ENCODE data around the gene BPIFA1. TPM values are rescaled to one million over a fixed set of nuclear protein-coding genes. Genes with fewer than 3 reads are reported as not detected.

The BPIFA1 gene
- total RNA-seq, 1 experiment from 2014 or later: not detected

DNA sequence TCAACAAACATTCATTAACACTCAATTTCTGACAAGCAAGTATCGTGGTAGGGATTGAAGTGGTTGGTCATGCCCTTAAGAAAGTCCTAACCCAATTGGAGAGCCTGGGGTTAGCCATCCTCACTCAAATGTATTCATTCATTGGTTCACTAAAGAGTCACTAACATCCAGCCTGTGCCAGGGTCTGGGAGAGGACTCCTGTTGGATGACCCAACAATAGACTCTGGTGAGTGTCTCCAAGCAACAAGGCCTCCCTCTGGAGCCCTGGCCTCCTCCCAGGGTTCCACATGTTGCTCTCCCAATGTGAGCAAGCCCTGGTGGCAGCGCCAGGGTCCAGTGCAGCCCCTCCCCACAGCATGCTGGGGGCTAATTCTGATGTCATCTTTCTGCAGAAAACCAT is 18.7 kb upstream of the BPIFA1 start, which contains the start of gene BPIFA3:
TSS of gene BPIFA3 (plus strand) at position 301 of the 400 bp plus-strand sequence. CDS start 185 bp downstream, outside the sequence.
- Histone ChIP-seq H2AFZ (ENCODE audit: low read length) (no peak within 1 kb of the TSS), H3F3A (ENCODE audit: low read length, unreplicated experiment) (no peaks in the 10 kb centered on the region), H3K79me2 (ENCODE audit: low read length) (no peaks in the 10 kb centered on the region), H3K9me2 (replicated peaks; ENCODE audit: low read length) (no peaks in the 10 kb centered on the region), H3K27ac (ENCODE audit: low read length) (no peak within 1 kb of the TSS), H4K20me1 (ENCODE audit: low read length) (no peaks in the 10 kb centered on the region), H3K4me3 (ENCODE audit: low read length) (no peak within 1 kb of the TSS), H3K4me2 (ENCODE audit: low read length) (no peak within 1 kb of the TSS), H3K9ac (ENCODE audit: low read length) (no peak within 1 kb of the TSS), H3K36me3 (ENCODE audit: low read depth, low read length) (no peaks in the 10 kb centered on the region), H3K9me3 (ENCODE audit: low read length) (no peaks in the 10 kb centered on the region), H3K27me3 (ENCODE audit: low read length) (peaks cover 76% of the 10 kb centered on the region), H3K4me1 (ENCODE audit: insufficient read depth, low read length) (no peaks in the 10 kb centered on the region)
- intact Hi-C loops (cut with micrococcal nuclease): no loop called here
- TF ChIP-seq, protein P1, sequence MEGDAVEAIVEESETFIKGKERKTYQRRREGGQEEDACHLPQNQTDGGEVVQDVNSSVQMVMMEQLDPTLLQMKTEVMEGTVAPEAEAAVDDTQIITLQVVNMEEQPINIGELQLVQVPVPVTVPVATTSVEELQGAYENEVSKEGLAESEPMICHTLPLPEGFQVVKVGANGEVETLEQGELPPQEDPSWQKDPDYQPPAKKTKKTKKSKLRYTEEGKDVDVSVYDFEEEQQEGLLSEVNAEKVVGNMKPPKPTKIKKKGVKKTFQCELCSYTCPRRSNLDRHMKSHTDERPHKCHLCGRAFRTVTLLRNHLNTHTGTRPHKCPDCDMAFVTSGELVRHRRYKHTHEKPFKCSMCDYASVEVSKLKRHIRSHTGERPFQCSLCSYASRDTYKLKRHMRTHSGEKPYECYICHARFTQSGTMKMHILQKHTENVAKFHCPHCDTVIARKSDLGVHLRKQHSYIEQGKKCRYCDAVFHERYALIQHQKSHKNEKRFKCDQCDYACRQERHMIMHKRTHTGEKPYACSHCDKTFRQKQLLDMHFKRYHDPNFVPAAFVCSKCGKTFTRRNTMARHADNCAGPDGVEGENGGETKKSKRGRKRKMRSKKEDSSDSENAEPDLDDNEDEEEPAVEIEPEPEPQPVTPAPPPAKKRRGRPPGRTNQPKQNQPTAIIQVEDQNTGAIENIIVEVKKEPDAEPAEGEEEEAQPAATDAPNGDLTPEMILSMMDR (conservative IDR thresholded peaks at IDR 0.05; ENCODE audit: low read depth, low read length): no peak
- no peak for TF ChIP-seq EZH2 (IDR thresholded peaks at IDR 0.05; ENCODE audit: low read length, unreplicated experiment)
- ATAC-seq: no peak
- no peak for DNase-seq
- POLR2A ChIA-PET (ENCODE audit: unreplicated experiment): no interaction called here
- CTCF ChIA-PET: no interaction called here
- no TSS peak for BruUV-seq (replicated peaks)

DNA sequence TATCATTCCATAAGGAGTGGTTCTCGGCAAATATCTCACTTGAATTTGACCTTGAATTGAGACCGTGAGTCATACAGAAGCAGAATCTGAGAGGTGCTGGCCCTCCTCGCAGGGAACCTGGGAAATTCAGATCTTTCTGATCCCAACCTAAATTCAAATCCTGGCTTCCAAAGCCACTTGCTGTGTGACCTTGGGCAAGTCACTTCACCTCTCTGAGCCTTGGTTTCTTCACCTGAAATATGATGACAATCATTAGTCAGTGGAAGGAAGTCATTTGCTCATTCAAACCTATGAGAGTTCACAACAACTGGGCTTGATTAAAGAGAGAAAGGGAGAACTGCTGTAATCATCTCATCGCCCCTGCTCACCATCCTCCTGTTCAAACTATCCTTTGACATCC is 11.4 kb upstream of the BPIFA1 start:
- DNase-seq: no peak
- Histone ChIP-seq H2AFZ (ENCODE audit: low read length) (no peak overlapping the region), H3K27ac (ENCODE audit: low read length) (no peak overlapping the region), H3K36me3 (ENCODE audit: low read depth, low read length) (no peaks in the 10 kb centered on the region), H3K4me2 (ENCODE audit: low read length) (no peak overlapping the region), H3K9me3 (ENCODE audit: low read length) (no peaks in the 10 kb centered on the region), H3K27me3 (ENCODE audit: low read length) (peaks cover 72% of the 10 kb centered on the region), H3K4me3 (ENCODE audit: low read length) (no peak overlapping the region), H3K79me2 (ENCODE audit: low read length) (no peaks in the 10 kb centered on the region), H3F3A (ENCODE audit: low read length, unreplicated experiment) (no peaks in the 10 kb centered on the region), H3K9ac (ENCODE audit: low read length) (no peak overlapping the region), H3K9me2 (replicated peaks; ENCODE audit: low read length) (no peaks in the 10 kb centered on the region), H3K4me1 (ENCODE audit: insufficient read depth, low read length) (no peaks in the 10 kb centered on the region), H4K20me1 (ENCODE audit: low read length) (no peaks in the 10 kb centered on the region)
- intact Hi-C loops (cut with micrococcal nuclease): no loop called here
- no peak for ATAC-seq
- TF ChIP-seq, protein P1 (conservative IDR thresholded peaks at IDR 0.05; ENCODE audit: low read depth, low read length): no peak
- no peak for TF ChIP-seq EZH2 (IDR thresholded peaks at IDR 0.05; ENCODE audit: low read length, unreplicated experiment)
- no peak for TF ChIP-seq EZH2phosphoT487 (IDR thresholded peaks at IDR 0.05; ENCODE audit: borderline replicate concordance, low read length)
- ChIA-PET CTCF (no interaction called here), POLR2A (ENCODE audit: unreplicated experiment) (no interaction called here)
- BruUV-seq (replicated peaks): no TSS peak

- no TSS peak for BruUV-seq (replicated peaks)
- ChIA-PET POLR2A (ENCODE audit: unreplicated experiment) (no interaction called here), CTCF (no interaction called here)
- no peaks in the 10 kb centered on the region for H3F3A ChIP-seq (ENCODE audit: low read length, unreplicated experiment)
- H3K27me3 ChIP-seq (ENCODE audit: low read length): peaks cover 60% of the 10 kb centered on the region
- H3K9ac ChIP-seq (ENCODE audit: low read length): no peak overlapping the region
- no peak for ATAC-seq
- H2AFZ ChIP-seq (ENCODE audit: low read length): no peak overlapping the region
- no peak for TF ChIP-seq EZH2 (IDR thresholded peaks at IDR 0.05; ENCODE audit: low read length, unreplicated experiment)
- DNase-seq: no peak
- no peaks in the 10 kb centered on the region for H3K79me2 ChIP-seq (ENCODE audit: low read length)
- H3K4me2 ChIP-seq (ENCODE audit: low read length): no peak overlapping the region
- intact Hi-C loops (cut with micrococcal nuclease): no loop called here
- H4K20me1 ChIP-seq (ENCODE audit: low read length): no peaks in the 10 kb centered on the region
- no peak overlapping the region for H3K4me3 ChIP-seq (ENCODE audit: low read length)
- no peaks in the 10 kb centered on the region for H3K9me3 ChIP-seq (ENCODE audit: low read length)
- H3K9me2 ChIP-seq (replicated peaks; ENCODE audit: low read length): no peaks in the 10 kb centered on the region
- H3K36me3 ChIP-seq (ENCODE audit: low read depth, low read length): no peaks in the 10 kb centered on the region
- H3K4me1 ChIP-seq (ENCODE audit: insufficient read depth, low read length): no peaks in the 10 kb centered on the region
- no peak overlapping the region for H3K27ac ChIP-seq (ENCODE audit: low read length)
These were observed 6.0 kb upstream of the BPIFA1 start for GRCh38 chr20:33229843-33230242.

Data from PC-3 (cell line).